ENCODE data around the gene TTC17.

- TF ChIP-seq CTCF (IDR thresholded peaks at IDR 0.05; ENCODE audit: low read depth, low read length) = no peak
- TF ChIP-seq POLR2A (IDR thresholded peaks at IDR 0.05; ENCODE audit: extremely low read depth, insufficient read length) = no peak
These were observed 159.9 kb downstream of the TTC17 start for GRCh38 chr11:43518408-43519160.

Data from NB4 (cell line).